Muscle of leg (tissue), 11 donors: ENCODE measurements around the gene SGPP1. TPM values are rescaled to one million over a fixed set of nuclear protein-coding genes. Genes with fewer than 3 reads are reported as not detected.
"Not testable (repeated sequence)": the region's sequence is repeated elsewhere in the genome, so short reads cannot be mapped to it uniquely, and the experiment has no call there.

Experiments used
- DNase-seq: peaks from one replicate; pipeline ENCODE4 v3.0.0; 2013
- H3K27ac ChIP-seq: one replicate; pipeline ENCODE4 v1.5.1; 2013; ENCODE audit warnings: mild to moderate bottlenecking, low read length, control low read depth
- H3K27me3 ChIP-seq: one replicate; pipeline ENCODE4 v1.6.1; 2013; ENCODE audit warnings: low read length; ENCODE audit not compliant: control insufficient read depth, insufficient read depth
- H3K36me3 ChIP-seq: one replicate; pipeline ENCODE4 v1.6.1; 2013; ENCODE audit warnings: low read length; ENCODE audit not compliant: control insufficient read depth, insufficient read depth
- H3K4me1 ChIP-seq: one replicate; pipeline ENCODE4 v1.6.1; 2013; ENCODE audit warnings: low read length; ENCODE audit not compliant: control insufficient read depth, insufficient read depth
- H3K4me3 ChIP-seq: one replicate; pipeline ENCODE4 v1.5.1; 2013; ENCODE audit warnings: low read length, control low read depth
- H3K9me3 ChIP-seq: replicated peaks from 2 replicates; pipeline ENCODE4 v1.6.1; 2013; ENCODE audit warnings: low read depth, low read length; ENCODE audit not compliant: control insufficient read depth
- WGBS: methylation state at CpG from one replicate; pipeline ENCODE4 v1.1.5; 2013; ENCODE audit warnings: missing lambda C conversion rate; ENCODE audit not compliant: insufficient coverage; 5-methylcytosine and 5-hydroxymethylcytosine counted together
- polyA plus RNA-seq, 8 donors: library from polyadenylated mRNA; unstranded; fragments of 120-200 nt; gene quantifications; one replicate each; pipeline versions ENCODE4 v1.2.1 to v1.2.3, GENCODE V29; 2013; ENCODE audit warnings: inconsistent platforms in 1 of 8, low replicate concordance in 1 of 8; ENCODE audit not compliant: insufficient read length in 8 of 8, insufficient read depth in 1 of 8
- total RNA-seq: library from RNA; stranded (reverse); fragments of 120-200 nt; gene quantifications from one replicate; pipeline ENCODE4 v1.2.4, GENCODE V29; 2013

Gene SGPP1
- total and polyA plus RNA-seq, 9 donors: 8.1 to 13.0 (median 8.8) TPM

GRCh38 chr14:63705561-63706070 is 22.2 kb downstream of the SGPP1 start:
- Histone ChIP-seq H3K27ac (no peak overlapping the region), H3K4me3 (no peak overlapping the region), H3K4me1 (no peaks in the 10 kb centered on the region), H3K9me3 (no peaks in the 10 kb centered on the region), H3K36me3 (no peaks in the 10 kb centered on the region), H3K27me3 (no peaks in the 10 kb centered on the region)
- no CpG with 5 or more reads among the region's 4 CpGs for WGBS
- DNase-seq: no peak

- H3K9me3 ChIP-seq, H3K36me3 ChIP-seq, H3K4me1 ChIP-seq, DNase-seq, H3K27me3 ChIP-seq, H3K27ac ChIP-seq, H3K4me3 ChIP-seq: not testable (repeated sequence)
- WGBS: no CpG with 5 or more reads among the region's 4 CpGs
These were observed 25.3 kb downstream of the SGPP1 start for GRCh38 chr14:63702530-63702929.

GRCh38 chr14:63701606-63702299 is 26.1 kb downstream of the SGPP1 start:
- Histone ChIP-seq H3K9me3 (no peaks in the 10 kb centered on the region), H3K27ac (no peak overlapping the region), H3K4me1 (no peaks in the 10 kb centered on the region), H3K4me3 (no peak overlapping the region), H3K27me3 (no peaks in the 10 kb centered on the region), H3K36me3 (peaks cover 3% of the 10 kb centered on the region)
- DNase-seq: no peak
- no CpG with 5 or more reads among the region's 2 CpGs for whole genome bisulfite sequencing

- H3K4me3 ChIP-seq: no peak overlapping the region
- DNase-seq: no peak
- no CpG with 5 or more reads among the region's 5 CpGs for WGBS
- no peaks in the 10 kb centered on the region for H3K27me3 ChIP-seq
- H3K27ac ChIP-seq: no peak overlapping the region
- peaks cover 3% of the 10 kb centered on the region for H3K36me3 ChIP-seq
- H3K9me3 ChIP-seq: no peaks in the 10 kb centered on the region
- no peaks in the 10 kb centered on the region for H3K4me1 ChIP-seq
These were observed 35.4 kb downstream of the SGPP1 start for GRCh38 chr14:63692310-63693020.

- H3K9me3 ChIP-seq: no peaks in the 10 kb centered on the region
- H3K27me3 ChIP-seq: no peaks in the 10 kb centered on the region
- H3K27ac ChIP-seq: no peak overlapping the region
- no CpG with 5 or more reads among the region's 3 CpGs for WGBS
- DNase-seq: no peak
- peaks cover 3% of the 10 kb centered on the region for H3K36me3 ChIP-seq
- no peak overlapping the region for H3K4me3 ChIP-seq
- H3K4me1 ChIP-seq: no peaks in the 10 kb centered on the region
These were observed 38.7 kb downstream of the SGPP1 start for GRCh38 chr14:63689132-63689531.

- Histone ChIP-seq H3K27me3 (no peaks in the 10 kb centered on the region), H3K4me1 (no peaks in the 10 kb centered on the region), H3K36me3 (peaks cover 3% of the 10 kb centered on the region), H3K9me3 (no peaks in the 10 kb centered on the region), H3K4me3 (no peak overlapping the region), H3K27ac (no peak overlapping the region)
- no peak for DNase-seq
These were observed 40.9 kb downstream of the SGPP1 start for GRCh38 chr14:63686926-63687325.

GRCh38 chr14:63685401-63685800 is 42.5 kb downstream of the SGPP1 start:
- Histone ChIP-seq H3K27me3 (no peaks in the 10 kb centered on the region), H3K9me3 (no peaks in the 10 kb centered on the region), H3K36me3 (peaks cover 3% of the 10 kb centered on the region), H3K27ac (no peak overlapping the region), H3K4me1 (no peaks in the 10 kb centered on the region), H3K4me3 (no peak overlapping the region)
- no CpG with 5 or more reads among the region's 1 CpG for WGBS
- DNase-seq: no peak

- Histone ChIP-seq H3K4me1 (no peaks in the 10 kb centered on the region), H3K27me3 (no peaks in the 10 kb centered on the region), H3K36me3 (peaks cover 3% of the 10 kb centered on the region), H3K9me3 (no peaks in the 10 kb centered on the region), H3K27ac (no peak overlapping the region), H3K4me3 (no peak overlapping the region)
- no peak for DNase-seq
- no CpG with 5 or more reads among the region's 9 CpGs for WGBS
These were observed 44.9 kb downstream of the SGPP1 start for GRCh38 chr14:63682727-63683593.

GRCh38 chr14:63678536-63678935 is 49.3 kb downstream of the SGPP1 start:
- H3K36me3 ChIP-seq: no peaks in the 10 kb centered on the region
- no peaks in the 10 kb centered on the region for H3K27me3 ChIP-seq
- no CpG with 5 or more reads among the region's 1 CpG for WGBS
- no peak overlapping the region for H3K4me3 ChIP-seq
- H3K9me3 ChIP-seq: no peaks in the 10 kb centered on the region
- no peak overlapping the region for H3K27ac ChIP-seq
- no peaks in the 10 kb centered on the region for H3K4me1 ChIP-seq
- no peak for DNase-seq

GRCh38 chr14:63677891-63678379 is 49.9 kb downstream of the SGPP1 start:
- DNase-seq: no peak

More at GRCh38 chr14:63677891-63678379, 49.9 kb downstream of the SGPP1 start:
- no CpG with 5 or more reads among the region's 3 CpGs for WGBS
- H3K27me3 ChIP-seq: no peaks in the 10 kb centered on the region
- no peaks in the 10 kb centered on the region for H3K9me3 ChIP-seq
- no peaks in the 10 kb centered on the region for H3K36me3 ChIP-seq
- H3K27ac ChIP-seq: no peak overlapping the region
- H3K4me1 ChIP-seq: no peaks in the 10 kb centered on the region
- no peak overlapping the region for H3K4me3 ChIP-seq
